SKM-1 treated with dmso at 0.1 percent for 144 hours (cell line): ENCODE measurements around the gene PBX3.
"Not testable (repeated sequence)": the region's sequence is repeated elsewhere in the genome, so short reads cannot be mapped to it uniquely, and the experiment has no call there.

Experiments
- DNase-seq: peaks from one replicate; lab custom pipeline; 2025; ENCODE audit not compliant: unreplicated experiment; lab: John Stamatoyannopoulos, UW

Gene PBX3

GRCh38 chr9:125774106-125774505 lies 26.9 kb downstream of the PBX3 start:
- DNase-seq: no peak

- not testable (repeated sequence) for DNase-seq
These were observed 29.6 kb downstream of the PBX3 start for GRCh38 chr9:125776789-125777188.

- DNase-seq: not testable (repeated sequence)
These were observed 31.5 kb downstream of the PBX3 start for GRCh38 chr9:125778538-125779219.

- DNase-seq: not testable (repeated sequence)
These were observed 32.0 kb downstream of the PBX3 start for GRCh38 chr9:125779220-125779565.

GRCh38 chr9:125782718-125783117 lies 35.5 kb downstream of the PBX3 start:
- no peak for DNase-seq

- no peak for DNase-seq
These were observed 37.3 kb downstream of the PBX3 start for GRCh38 chr9:125784286-125785049.

- no peak for DNase-seq
These were observed 38.1 kb downstream of the PBX3 start for GRCh38 chr9:125785248-125785751.

- no peak for DNase-seq
These were observed 40.5 kb downstream of the PBX3 start for GRCh38 chr9:125787715-125788114.

GRCh38 chr9:125789196-125789595 lies 42.0 kb downstream of the PBX3 start:
- DNase-seq: no peak

GRCh38 chr9:125794708-125795107 lies 47.5 kb downstream of the PBX3 start:
- no peak for DNase-seq

- DNase-seq: no peak
These were observed 48.9 kb downstream of the PBX3 start for GRCh38 chr9:125795970-125796596.

GRCh38 chr9:125797930-125798329 lies 50.8 kb downstream of the PBX3 start:
- DNase-seq: no peak

GRCh38 chr9:125803526-125803925 lies 56.4 kb downstream of the PBX3 start:
- no peak for DNase-seq

GRCh38 chr9:125805057-125805456 lies 57.9 kb downstream of the PBX3 start:
- no peak for DNase-seq

- DNase-seq: no peak
These were observed 58.4 kb downstream of the PBX3 start for GRCh38 chr9:125805586-125805985.

GRCh38 chr9:125807079-125807478 lies 59.9 kb downstream of the PBX3 start:
- no peak for DNase-seq

GRCh38 chr9:125810161-125810560 lies 63.0 kb downstream of the PBX3 start:
- DNase-seq: no peak

GRCh38 chr9:125811002-125811401 lies 63.8 kb downstream of the PBX3 start:
- DNase-seq: no peak

GRCh38 chr9:125812403-125812802 lies 65.2 kb downstream of the PBX3 start:
- DNase-seq: no peak

- no peak for DNase-seq
These were observed 68.4 kb downstream of the PBX3 start for GRCh38 chr9:125815568-125815967.

- DNase-seq: no peak
These were observed 69.1 kb downstream of the PBX3 start for GRCh38 chr9:125816321-125816720.
